Endometrial microvascular endothelial cells (primary cell): ENCODE data around the gene HSPA5. TPM values are rescaled to one million over a fixed set of nuclear protein-coding genes. Genes with fewer than 3 reads are reported as not detected.
"Not testable (repeated sequence)": the region's sequence is repeated elsewhere in the genome, so short reads cannot be mapped to it uniquely, and the experiment has no call there.

Source experiments
- in situ Hi-C: cut with HindIII; loops from 2 replicates; pipeline ENCODE4 v1.10.0; 2017; ENCODE audit warnings: low sequenced_read_pairs, low pct_unique_long_range_greater_than_20kb; ENCODE audit errors: inconsistent ontology term
- total RNA-seq: library from RNA; depleted of rRNA; stranded (reverse); fragments of >200 nt; gene quantifications from one replicate; pipeline ENCODE4 v1.2.3, GENCODE V29; 2015; ENCODE audit errors: inconsistent ontology term

Gene HSPA5
- 353 TPM for total RNA-seq

GRCh38 chr9:125241000-125241862, at the start of gene HSPA5:
Gene HSPA5, minus strand, starts transcription at chr9:125241343. Its CDS starts 217 bp downstream, at chr9:125241126.
- in situ Hi-C loops = no loop called here

GRCh38 chr9:125286935-125287433, 45.8 kb upstream of the HSPA5 start:
- in situ Hi-C loops = not testable (repeated sequence)

DNA sequence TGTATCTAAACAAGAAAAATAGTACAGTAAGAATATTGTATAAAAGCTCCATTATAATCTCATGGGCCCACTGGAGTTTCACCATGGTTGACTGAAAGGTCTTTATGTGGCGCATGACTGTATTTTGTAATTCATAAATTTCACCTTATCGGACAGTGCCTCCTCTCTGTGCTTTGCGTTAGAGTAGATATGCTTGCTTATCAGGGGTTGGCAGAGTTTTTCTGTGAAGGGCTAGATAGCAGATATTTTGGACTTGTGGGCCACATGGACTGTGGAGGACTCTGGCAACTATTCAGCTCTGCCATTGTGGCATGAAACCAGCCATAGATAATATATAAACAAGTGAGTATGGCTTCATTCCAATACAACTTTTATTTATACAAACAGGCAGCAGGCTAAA, 43.7 kb upstream of the HSPA5 start:
- in situ Hi-C loops = no loop called here

- in situ Hi-C loops = no loop called here
Measured at GRCh38 chr9:125280945-125281344, 39.8 kb upstream of the HSPA5 start.

DNA sequence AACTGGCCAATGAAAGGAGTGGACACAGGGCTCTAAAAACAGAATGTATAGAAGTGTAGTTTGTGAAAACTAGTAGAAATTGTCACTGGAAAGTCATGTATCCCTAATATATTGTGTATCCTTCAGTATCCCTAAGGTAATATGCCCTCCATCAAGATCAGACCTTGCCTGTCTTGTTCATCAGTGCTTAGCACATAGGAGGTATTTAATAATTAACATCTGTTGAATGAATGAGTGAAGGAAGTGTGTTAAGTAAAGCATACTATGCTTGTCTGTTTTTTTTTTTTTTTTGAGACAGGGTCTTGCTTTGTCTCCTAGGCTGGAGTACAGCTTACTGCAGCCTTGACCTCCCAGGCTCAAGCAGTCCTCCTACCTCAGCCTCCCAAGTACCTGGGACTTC, 36.3 kb upstream of the HSPA5 start:
- in situ Hi-C loops = no loop called here

GRCh38 chr9:125276771-125277170, 35.6 kb upstream of the HSPA5 start:
- in situ Hi-C loops = no loop called here

GRCh38 chr9:125272697-125273096, 31.6 kb upstream of the HSPA5 start:
- in situ Hi-C loops = no loop called here

DNA sequence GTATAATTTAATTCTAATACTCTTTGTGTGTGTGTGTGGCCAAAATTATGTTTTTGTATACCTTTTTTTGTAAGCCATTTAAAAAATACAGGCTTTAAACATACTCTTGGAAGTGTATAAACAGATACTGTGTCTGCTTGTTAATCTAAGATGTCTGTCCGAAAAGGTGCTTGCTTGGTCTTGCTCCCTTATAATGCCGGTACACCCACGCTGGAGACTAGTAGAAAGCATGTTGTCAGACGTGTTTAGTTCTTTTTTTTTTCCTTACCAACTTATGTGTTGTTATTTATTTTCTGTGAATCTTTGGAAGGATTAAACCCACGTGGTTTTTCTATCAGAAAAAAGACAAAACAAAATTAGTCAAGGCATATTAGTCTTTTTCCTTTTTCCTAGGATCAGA, 29.9 kb upstream of the HSPA5 start:
- in situ Hi-C loops = no loop called here

- in situ Hi-C loops = no loop called here
Measured at GRCh38 chr9:125269014-125269397, 27.9 kb upstream of the HSPA5 start.

DNA sequence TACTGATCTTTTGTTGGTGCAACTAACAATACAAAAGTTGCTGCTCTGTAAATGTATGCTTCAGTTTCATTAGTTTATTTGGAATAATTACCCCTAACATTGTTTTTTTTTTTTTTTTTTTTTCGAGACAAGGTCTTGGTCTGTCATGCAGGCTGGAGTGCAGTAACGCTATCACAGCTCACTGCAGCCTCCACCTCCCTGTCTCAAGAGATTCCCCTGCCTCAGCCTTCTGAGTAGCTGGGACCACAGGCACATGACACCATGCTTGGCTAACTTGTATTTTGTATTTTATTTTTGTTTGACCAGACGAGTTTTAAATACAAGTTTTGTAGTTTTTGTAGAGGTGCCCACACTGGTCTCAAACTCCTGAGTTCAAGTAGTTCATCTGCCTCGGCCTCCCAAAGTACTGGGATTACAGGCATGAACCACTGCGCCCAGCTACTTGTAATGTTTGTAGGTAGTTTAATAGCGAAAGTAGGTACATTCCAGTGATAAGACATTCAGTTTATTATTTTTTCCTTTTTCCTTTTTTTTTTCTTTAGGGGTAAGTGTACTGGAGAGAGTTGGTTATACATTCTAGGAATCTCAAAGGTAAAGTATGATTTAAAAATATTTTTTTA, 27.4 kb upstream of the HSPA5 start:
- in situ Hi-C loops = no loop called here

- in situ Hi-C loops = not testable (repeated sequence)
Measured at GRCh38 chr9:125264068-125264467, 22.9 kb upstream of the HSPA5 start.

DNA sequence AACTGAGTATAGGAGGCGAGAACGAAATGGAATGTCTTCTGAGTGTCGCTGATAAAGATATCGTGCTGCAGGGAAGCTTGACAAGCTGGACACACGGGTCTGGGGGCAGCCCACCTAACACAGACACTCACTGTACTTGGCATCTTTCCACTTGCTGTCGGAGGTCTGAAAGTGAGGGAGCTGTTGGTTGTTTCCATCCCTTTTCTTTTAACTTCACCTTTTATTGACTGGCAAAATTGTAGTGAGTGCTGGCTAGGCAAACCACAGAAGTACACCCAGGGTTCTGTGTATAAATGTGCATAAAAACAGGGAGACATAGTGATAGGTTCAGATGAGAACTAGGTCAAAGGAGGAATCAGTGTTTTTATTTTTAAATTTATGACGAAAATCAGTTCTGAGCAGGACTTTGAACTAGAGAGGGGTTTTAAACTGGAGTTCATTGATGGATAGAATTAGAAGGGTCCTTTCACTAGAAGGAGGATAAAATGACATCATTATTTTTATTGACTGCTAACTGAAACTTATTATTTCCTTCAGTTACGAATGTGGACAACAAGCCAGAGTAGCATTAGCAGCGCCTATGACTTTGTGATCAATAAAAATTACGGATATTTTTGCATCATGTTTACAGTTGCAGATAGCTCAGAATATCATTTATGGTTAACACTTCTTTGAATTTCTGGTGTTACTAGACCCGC, 21.3 kb upstream of the HSPA5 start:
- in situ Hi-C loops = no loop called here

- in situ Hi-C loops = no loop called here
Measured at GRCh38 chr9:125261501-125262293, 20.6 kb upstream of the HSPA5 start, which contains the start of gene GAPVD1. Gene GAPVD1, plus strand, starts transcription at chr9:125261826. Its CDS starts 37,096 bp downstream, at chr9:125298922.

- in situ Hi-C loops = no loop called here
Measured at GRCh38 chr9:125260561-125260960, 19.4 kb upstream of the HSPA5 start.

DNA sequence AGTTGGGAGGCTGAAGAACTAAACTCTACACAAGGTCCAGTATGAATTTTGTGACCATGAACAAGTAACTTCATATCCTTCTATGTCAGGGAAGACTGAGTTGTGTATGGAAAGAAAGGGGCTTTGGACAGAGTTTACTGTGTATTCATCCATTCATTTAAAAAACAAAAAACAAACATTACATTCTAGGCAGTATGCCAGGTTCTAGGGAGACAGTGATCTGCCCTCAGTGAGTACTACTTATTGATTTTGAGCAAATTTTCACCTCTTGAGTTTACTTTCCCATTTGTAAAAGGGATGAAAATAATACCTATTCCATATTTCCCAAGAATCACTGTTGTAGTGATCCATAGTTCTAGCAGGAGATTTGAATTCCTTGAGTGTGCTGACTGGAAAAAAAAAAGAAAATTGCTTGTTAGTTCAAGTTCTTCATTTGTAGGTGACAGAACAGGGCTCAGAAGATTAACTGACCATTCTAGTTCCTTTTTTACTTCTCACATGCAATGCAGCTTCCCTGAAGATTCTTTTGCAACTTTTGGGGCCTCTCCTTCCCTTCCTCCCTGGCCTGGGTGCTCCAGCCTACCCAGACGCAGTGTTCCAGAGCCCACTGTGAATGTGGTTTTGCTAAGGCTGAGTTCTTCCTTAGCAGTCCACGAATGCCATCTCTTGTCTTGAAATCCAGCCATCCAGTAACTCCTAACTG, 17.8 kb upstream of the HSPA5 start:
- in situ Hi-C loops = no loop called here

DNA sequence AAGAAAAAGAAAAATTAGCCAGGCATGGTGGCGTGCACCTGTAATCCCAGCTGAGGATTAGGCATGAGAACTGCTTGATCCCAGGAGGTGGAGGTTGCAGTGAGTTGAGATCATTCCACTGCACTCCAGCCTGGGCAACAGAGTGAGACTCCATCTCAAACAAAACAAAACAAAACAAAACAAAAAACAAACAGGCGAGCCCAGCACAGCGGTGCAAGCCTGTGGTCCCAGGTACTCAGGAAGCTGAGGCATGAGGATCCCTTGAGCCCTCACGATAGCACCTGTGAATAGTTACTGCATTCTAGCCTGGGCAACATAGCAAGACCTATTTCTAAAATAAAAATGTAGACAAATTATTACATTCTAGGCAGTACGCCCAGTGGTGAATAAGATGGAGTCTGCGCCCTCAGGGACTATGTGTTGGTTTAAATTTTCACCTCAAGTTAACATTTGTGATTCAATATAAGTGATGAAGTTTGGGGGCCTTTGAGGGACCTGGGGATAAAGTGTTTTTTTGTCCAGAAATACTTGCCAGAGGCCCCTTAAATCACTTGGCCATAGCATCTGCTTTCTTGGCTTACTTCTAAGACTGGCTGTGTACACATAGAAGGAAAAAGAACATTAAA, 17.1 kb upstream of the HSPA5 start:
- in situ Hi-C loops = no loop called here

DNA sequence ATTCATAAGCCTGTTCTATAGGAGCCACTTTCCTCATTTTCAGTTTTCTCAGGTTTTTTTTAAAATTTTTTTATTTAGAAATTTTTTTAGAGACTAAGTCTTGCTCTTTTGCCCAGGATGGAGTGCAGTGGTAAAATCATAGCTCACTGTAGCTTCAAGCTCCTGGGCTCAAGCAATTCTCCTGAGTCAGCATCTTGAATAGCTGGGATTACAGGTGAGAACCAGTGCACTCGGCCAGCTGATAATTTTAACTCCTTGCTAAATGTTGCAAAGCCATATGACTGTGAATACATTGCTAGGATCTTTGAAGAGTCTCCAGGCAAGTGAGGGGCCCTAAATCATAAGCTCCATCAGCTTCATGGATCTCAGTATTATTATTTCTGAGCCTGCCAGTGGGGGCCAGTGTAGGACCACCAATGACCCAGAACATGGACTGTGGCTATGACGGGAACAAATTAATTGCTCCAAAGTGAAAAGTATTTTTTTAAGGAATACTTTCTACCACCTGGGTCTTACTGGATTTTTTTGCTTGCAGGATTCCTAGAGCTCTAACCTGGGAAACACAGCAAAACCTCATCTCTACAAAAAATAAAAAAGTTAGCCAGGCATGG, 14.7 kb upstream of the HSPA5 start:
- in situ Hi-C loops = no loop called here
